ENCODE results near the gene MCM6.

Gene MCM6

GRCh38 chr2:135831180-135831812, 44.9 kb downstream of the MCM6 start:
- TF ChIP-seq CTCF (conservative IDR thresholded peaks at IDR 0.05) = no peak
- no peak overlapping the region for H3K27ac ChIP-seq

- no peak overlapping the region for H3K27ac ChIP-seq
- TF ChIP-seq CTCF (conservative IDR thresholded peaks at IDR 0.05) = no peak
These were observed 46.7 kb downstream of the MCM6 start for GRCh38 chr2:135829378-135830135.

- H3K27ac ChIP-seq = no peak overlapping the region
- TF ChIP-seq CTCF (conservative IDR thresholded peaks at IDR 0.05) = no peak
These were observed 49.7 kb downstream of the MCM6 start for GRCh38 chr2:135826544-135826943.

GRCh38 chr2:135825550-135826176, 50.6 kb downstream of the MCM6 start:
- no peak for TF ChIP-seq CTCF (conservative IDR thresholded peaks at IDR 0.05)
- H3K27ac ChIP-seq = no peak overlapping the region

GRCh38 chr2:135825131-135825530, 51.1 kb downstream of the MCM6 start:
- H3K27ac ChIP-seq = no peak overlapping the region
- no peak for TF ChIP-seq CTCF (conservative IDR thresholded peaks at IDR 0.05)

GRCh38 chr2:135822855-135823254, 53.4 kb downstream of the MCM6 start:
- TF ChIP-seq CTCF (conservative IDR thresholded peaks at IDR 0.05) = no peak
- H3K27ac ChIP-seq = no peak overlapping the region

GRCh38 chr2:135821190-135821589, 55.1 kb downstream of the MCM6 start:
- H3K27ac ChIP-seq = no peak overlapping the region
- no peak for TF ChIP-seq CTCF (conservative IDR thresholded peaks at IDR 0.05)

All from VCaP (cell line).